Stimulated activated CD8-positive, alpha-beta memory T cell treated with anti-CD3 and anti-CD28 coated beads, Interleukin-7, amount 100 ng/mL, for 48 hours (primary cell): Measurements from ENCODE around the gene LDLRAP1.

Experiments used
- DNase-seq, 2 donors: peaks; one replicate each; pipeline ENCODE4 v3.0.0-alpha.2; 2020; ENCODE audit warnings: low read depth in 1 of 2; ENCODE audit errors: extremely low read depth in 1 of 2

The LDLRAP1 gene

DNA sequence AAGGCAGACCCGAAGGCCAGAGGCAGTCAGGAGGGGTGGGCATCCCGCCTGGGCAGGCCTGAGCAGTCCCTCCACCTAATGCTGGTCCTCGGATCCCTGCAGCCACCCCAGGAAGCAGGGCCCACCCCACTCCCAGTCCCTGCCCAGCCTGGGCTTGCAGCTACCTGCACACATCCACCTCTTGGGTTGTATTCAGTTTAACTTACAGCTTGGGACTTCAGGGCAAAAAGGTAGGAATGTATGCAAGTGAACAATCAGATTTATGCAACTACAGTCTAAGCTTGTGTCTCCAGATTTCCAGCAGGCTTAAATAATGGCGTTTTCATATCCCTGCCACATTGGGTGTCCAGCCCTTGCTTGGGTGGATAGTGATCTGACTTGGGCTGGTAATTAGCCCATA is 17.4 kb downstream of the LDLRAP1 start:
- DNase-seq: no peak

DNA sequence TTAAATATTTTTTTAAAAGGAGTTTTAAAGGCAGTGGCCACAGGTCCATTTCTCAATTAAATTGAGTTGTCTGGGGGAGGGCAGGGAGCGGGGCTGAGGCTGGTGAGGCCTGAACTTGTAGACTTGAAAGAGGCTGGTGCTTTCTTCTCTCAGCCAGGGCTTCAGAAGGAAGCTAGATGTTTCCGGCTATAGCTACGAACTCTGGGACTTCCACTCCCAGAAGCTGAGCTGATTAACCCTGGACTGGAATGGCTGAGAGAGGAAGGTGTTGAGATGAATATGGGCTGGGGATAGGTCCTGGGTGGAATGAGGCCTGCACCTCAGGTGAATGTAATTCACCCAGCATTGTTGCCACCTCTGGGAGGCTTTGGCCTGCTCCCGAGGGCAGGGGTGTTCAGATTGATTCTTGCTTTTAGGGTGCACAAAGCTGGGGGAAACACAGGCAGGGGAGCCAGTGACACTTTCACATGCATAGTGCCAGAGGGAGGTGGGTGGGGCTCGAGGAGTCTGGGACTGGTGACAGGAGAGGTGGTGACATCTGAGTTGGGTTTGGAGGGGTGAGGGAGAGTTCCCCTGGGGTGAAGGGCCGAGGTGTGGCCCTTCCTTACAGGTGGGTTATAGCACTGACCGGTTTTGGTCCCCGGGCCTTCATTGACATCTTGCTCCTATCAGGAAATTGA is 18.2 kb downstream of the LDLRAP1 start:
- no peak for DNase-seq

GRCh38 chr1:25562101-25562927 is 18.9 kb downstream of the LDLRAP1 start:
- DNase-seq: peak in 1 of 2 donors; percentile 58

GRCh38 chr1:25562928-25563283 is 19.5 kb downstream of the LDLRAP1 start:
- DNase-seq: no peak

GRCh38 chr1:25563330-25564215 is 20.2 kb downstream of the LDLRAP1 start:
- no peak for DNase-seq

- DNase-seq: no peak
These were observed 21.6 kb downstream of the LDLRAP1 start for GRCh38 chr1:25564777-25565574.

GRCh38 chr1:25565626-25566025 is 22.2 kb downstream of the LDLRAP1 start:
- DNase-seq: no peak

DNA sequence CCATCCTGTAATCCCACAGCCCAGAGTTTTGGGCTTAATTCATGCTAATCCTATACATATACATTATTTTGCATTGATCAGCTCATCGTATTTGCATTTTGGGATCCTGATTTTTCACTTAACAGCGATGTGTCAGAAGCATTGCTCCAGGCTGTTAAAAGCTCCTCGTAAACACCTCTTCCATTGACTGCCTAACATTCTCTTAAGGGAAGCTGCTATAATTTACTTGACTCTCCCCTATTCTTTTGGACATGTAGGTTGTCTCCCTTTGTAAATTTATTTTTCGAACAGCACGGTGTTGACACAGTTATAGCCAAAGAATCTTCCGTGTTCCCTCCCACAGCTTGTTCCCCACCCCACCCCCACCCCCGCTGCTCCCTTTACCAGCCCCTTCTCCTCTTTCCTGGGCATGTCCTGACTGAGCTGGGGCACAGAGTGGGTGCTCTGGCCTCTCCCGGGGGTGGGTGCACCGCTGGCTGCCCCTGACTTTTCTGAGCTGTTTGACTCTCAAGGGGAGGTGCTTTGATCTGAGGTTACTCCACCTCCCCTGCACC is 22.8 kb downstream of the LDLRAP1 start:
- no peak for DNase-seq

DNA sequence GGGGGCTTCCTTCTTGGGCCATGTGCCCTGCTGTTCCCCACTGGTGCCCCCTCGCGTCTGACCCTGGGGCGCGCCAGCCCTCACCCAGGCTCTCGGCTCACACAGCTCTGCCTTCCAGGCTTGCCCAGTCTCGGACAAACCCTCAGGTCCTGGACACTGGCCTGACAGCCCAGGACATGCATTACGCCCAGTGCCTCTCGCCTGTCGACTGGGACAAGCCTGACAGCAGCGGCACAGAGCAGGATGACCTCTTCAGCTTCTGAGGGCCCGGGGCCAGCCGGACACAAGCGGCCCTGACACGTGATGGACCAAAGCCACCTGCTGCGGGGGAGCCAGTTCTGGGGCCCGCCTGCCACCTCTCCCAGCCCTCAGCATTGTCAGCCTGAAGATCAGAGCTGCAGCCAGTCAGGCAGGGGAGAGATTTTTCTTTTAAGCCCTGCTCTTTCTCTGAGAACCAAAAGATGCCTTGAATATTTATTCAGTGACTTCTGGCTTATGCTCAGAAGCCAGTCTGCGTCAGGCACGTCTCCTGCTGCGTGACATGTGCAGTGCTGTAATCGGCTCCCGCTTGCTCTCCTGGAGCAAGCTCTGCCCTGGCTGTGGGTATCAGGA is 23.4 kb downstream of the LDLRAP1 start:
- DNase-seq: no peak

- DNase-seq: no peak
These were observed 24.3 kb downstream of the LDLRAP1 start for GRCh38 chr1:25567710-25568089.

GRCh38 chr1:25568090-25568833 is 24.9 kb downstream of the LDLRAP1 start:
- DNase-seq: no peak

GRCh38 chr1:25568834-25569596 is 25.6 kb downstream of the LDLRAP1 start:
- DNase-seq: peak in 1 of 2 donors; percentile 47

- DNase-seq: no peak
These were observed 26.4 kb downstream of the LDLRAP1 start for GRCh38 chr1:25569597-25570396.

- no peak for DNase-seq
These were observed 27.6 kb downstream of the LDLRAP1 start for GRCh38 chr1:25570798-25571521.

- no peak for DNase-seq
These were observed 28.1 kb downstream of the LDLRAP1 start for GRCh38 chr1:25571522-25571970.

DNA sequence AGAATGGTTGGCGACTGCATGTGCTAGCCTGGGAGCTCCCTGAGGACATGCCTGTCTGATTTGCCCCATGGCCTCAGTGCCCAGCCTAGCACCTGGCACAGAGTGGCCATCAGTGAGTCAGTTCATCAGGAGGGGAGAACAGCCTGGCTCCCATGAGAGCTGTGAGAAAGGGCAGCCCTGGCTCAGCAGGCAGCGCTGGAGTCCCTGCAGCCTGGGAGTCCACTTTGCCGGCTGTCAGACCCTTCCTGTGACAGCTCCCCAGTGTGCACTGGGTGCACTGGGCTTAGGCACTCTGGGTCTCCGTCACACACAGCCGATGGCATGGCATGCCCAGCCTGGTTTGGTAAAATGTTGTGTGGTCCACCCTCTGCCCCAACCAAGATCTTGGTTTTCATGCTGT is 28.7 kb downstream of the LDLRAP1 start:
- no peak for DNase-seq
